GM23338 (cell line): Measurements from ENCODE around the gene ATXN7L2. TPM values are rescaled to one million over a fixed set of nuclear protein-coding genes. Genes with fewer than 3 reads are reported as not detected.
A peak's percentile ranks its signal among the peaks of the same experiment; 100 is the strongest.

Experiments used
- ATAC-seq: fragments of 200-7000 bp; cut with Tn5 transposase; 3 replicates; pipeline ENCODE4 v1.9.1; 2020
- DNase-seq: peaks from one replicate; pipeline ENCODE4 v3.0.0-alpha.2; 2015; ENCODE audit warnings: low spot score
- H2AFZ ChIP-seq: fragments of 200-600 bp; sonication (generic); 2 replicates; pipeline ENCODE4 v1.8.0; 2016; ENCODE audit warnings: antibody characterized with exemption, mild to moderate bottlenecking, moderate library complexity
- H3F3A ChIP-seq: fragments of 200-600 bp; sonication (generic); replicated peaks from 2 replicates; pipeline ENCODE4 v1.8.0; 2017; ENCODE audit warnings: antibody characterized with exemption, mixed run types, low read depth
- H3K27ac ChIP-seq: fragments of 200-600 bp; sonication (generic); 2 replicates; pipeline ENCODE4 v1.6.1; 2016; ENCODE audit warnings: low read depth
- H3K27me3 ChIP-seq: fragments of 200-600 bp; sonication (generic); 2 replicates; pipeline ENCODE4 v1.8.0; 2016; ENCODE audit warnings: mild to moderate bottlenecking, mixed run types, moderate library complexity; ENCODE audit not compliant: insufficient read depth
- H3K36me3 ChIP-seq: fragments of 200-600 bp; sonication (generic); 2 replicates; pipeline ENCODE4 v1.8.0; 2016; ENCODE audit warnings: mild to moderate bottlenecking; ENCODE audit not compliant: insufficient read depth
- H3K4me1 ChIP-seq: fragments of 200-600 bp; sonication (generic); 2 replicates; pipeline ENCODE4 v1.8.0; 2016; ENCODE audit warnings: mild to moderate bottlenecking, moderate library complexity; ENCODE audit not compliant: insufficient read depth
- H3K4me2 ChIP-seq: fragments of 200-600 bp; sonication (generic); 2 replicates; pipeline ENCODE4 v1.7.1; 2017; ENCODE audit warnings: mixed run types
- H3K4me3 ChIP-seq: fragments of 200-600 bp; sonication (generic); 2 replicates; pipeline ENCODE4 v1.6.1; 2016; ENCODE audit warnings: mixed run types
- H3K79me2 ChIP-seq: fragments of 200-600 bp; sonication (generic); replicated peaks from 2 replicates; pipeline ENCODE4 v1.8.0; 2017; ENCODE audit warnings: mild to moderate bottlenecking; ENCODE audit not compliant: insufficient read depth
- H3K9me2 ChIP-seq: fragments of 200-600 bp; sonication (generic); 2 replicates; pipeline ENCODE4 v1.8.0; 2017; ENCODE audit not compliant: insufficient read depth
- H4K20me1 ChIP-seq: fragments of 200-600 bp; sonication (generic); replicated peaks from 2 replicates; pipeline ENCODE4 v1.8.0; 2017; ENCODE audit warnings: mild to moderate bottlenecking; ENCODE audit not compliant: insufficient read depth
- H3K27ac Mint-ChIP-seq: 2 replicates; pipeline ENCODE4 v1.8.0; 2020; ENCODE audit warnings: inconsistent platforms, mild to moderate bottlenecking, moderate library complexity, mixed read lengths
- H3K27me3 Mint-ChIP-seq: 3 replicates; pipeline ENCODE4 v1.8.0; 2022; ENCODE audit warnings: low read depth, mild to moderate bottlenecking, moderate library complexity, mixed read lengths, inconsistent platforms; ENCODE audit not compliant: insufficient read depth, poor library complexity
- H3K36me3 Mint-ChIP-seq: 3 replicates; pipeline ENCODE4 v1.8.0; 2021; ENCODE audit warnings: low read depth, mild to moderate bottlenecking, inconsistent platforms, moderate library complexity, mixed read lengths
- H3K4me1 Mint-ChIP-seq: 3 replicates; pipeline ENCODE4 v1.8.0; 2020; ENCODE audit warnings: mild to moderate bottlenecking, inconsistent platforms, mixed read lengths
- H3K4me3 Mint-ChIP-seq: 3 replicates; pipeline ENCODE4 v1.8.0; 2021; ENCODE audit warnings: moderate library complexity, mild to moderate bottlenecking, inconsistent platforms, mixed read lengths
- H3K9me3 Mint-ChIP-seq: 3 replicates; pipeline ENCODE4 v1.8.0; 2020; ENCODE audit warnings: moderate library complexity, mild to moderate bottlenecking, inconsistent platforms, mixed read lengths
- CREB1 ChIP-seq: fragments of 250-450 bp; sonication (Bioruptor Pico); IDR thresholded peaks from 2 replicates; pipeline ENCODE4 v1.5.0; 2020; ENCODE audit warnings: low read depth, mild to moderate bottlenecking, moderate library complexity
- EZH2 ChIP-seq: fragments of 200-600 bp; sonication (generic); IDR thresholded peaks from one replicate; pipeline ENCODE4 v1.8.0; 2017; ENCODE audit warnings: antibody characterized with exemption, mild to moderate bottlenecking, low read depth; ENCODE audit not compliant: unreplicated experiment
- polyA plus RNA-seq: library from polyadenylated mRNA; unstranded; fragments of >200 nt; fragmentation: Nextera tagmentation; extraction: Ambion mirVana; gene quantifications from 2 replicates; pipeline ENCODE4 v1.2.1, GENCODE V29; 2016
- total RNA-seq: library from RNA; depleted of rRNA; stranded (reverse); fragments of >200 nt; shearing (Covaris generic); gene quantifications from 2 replicates; pipeline ENCODE4 v1.2.3, GENCODE V29; 2014
- TF ChIP-seq, protein P1 (sequence below): fragments of 250-450 bp; sonication (Bioruptor Pico); IDR thresholded peaks from 2 replicates; pipeline ENCODE4 v1.5.0; 2020; ENCODE audit warnings: mild to moderate bottlenecking, moderate library complexity
- TF ChIP-seq, protein P2 (sequence below), 2 experiments: fragments of 200-600 bp in 1 of 2; sonication (generic) in 1 of 2; conservative IDR thresholded peaks; 2 replicates each; pipeline versions ENCODE4 v1.5.1 to v1.6.1; 2016 to 2017; ENCODE audit warnings: antibody characterized with exemption in 2 of 2, low read depth in 2 of 2, mild to moderate bottlenecking in 2 of 2, moderate library complexity in 1 of 2

The ATXN7L2 gene
- total and polyA plus RNA-seq, 2 experiments from 2014 or later: 8.0 to 9.9 TPM

- no peak for TF ChIP-seq CREB1 (CRISPR knock-in tag)
- TF ChIP-seq, protein P1, sequence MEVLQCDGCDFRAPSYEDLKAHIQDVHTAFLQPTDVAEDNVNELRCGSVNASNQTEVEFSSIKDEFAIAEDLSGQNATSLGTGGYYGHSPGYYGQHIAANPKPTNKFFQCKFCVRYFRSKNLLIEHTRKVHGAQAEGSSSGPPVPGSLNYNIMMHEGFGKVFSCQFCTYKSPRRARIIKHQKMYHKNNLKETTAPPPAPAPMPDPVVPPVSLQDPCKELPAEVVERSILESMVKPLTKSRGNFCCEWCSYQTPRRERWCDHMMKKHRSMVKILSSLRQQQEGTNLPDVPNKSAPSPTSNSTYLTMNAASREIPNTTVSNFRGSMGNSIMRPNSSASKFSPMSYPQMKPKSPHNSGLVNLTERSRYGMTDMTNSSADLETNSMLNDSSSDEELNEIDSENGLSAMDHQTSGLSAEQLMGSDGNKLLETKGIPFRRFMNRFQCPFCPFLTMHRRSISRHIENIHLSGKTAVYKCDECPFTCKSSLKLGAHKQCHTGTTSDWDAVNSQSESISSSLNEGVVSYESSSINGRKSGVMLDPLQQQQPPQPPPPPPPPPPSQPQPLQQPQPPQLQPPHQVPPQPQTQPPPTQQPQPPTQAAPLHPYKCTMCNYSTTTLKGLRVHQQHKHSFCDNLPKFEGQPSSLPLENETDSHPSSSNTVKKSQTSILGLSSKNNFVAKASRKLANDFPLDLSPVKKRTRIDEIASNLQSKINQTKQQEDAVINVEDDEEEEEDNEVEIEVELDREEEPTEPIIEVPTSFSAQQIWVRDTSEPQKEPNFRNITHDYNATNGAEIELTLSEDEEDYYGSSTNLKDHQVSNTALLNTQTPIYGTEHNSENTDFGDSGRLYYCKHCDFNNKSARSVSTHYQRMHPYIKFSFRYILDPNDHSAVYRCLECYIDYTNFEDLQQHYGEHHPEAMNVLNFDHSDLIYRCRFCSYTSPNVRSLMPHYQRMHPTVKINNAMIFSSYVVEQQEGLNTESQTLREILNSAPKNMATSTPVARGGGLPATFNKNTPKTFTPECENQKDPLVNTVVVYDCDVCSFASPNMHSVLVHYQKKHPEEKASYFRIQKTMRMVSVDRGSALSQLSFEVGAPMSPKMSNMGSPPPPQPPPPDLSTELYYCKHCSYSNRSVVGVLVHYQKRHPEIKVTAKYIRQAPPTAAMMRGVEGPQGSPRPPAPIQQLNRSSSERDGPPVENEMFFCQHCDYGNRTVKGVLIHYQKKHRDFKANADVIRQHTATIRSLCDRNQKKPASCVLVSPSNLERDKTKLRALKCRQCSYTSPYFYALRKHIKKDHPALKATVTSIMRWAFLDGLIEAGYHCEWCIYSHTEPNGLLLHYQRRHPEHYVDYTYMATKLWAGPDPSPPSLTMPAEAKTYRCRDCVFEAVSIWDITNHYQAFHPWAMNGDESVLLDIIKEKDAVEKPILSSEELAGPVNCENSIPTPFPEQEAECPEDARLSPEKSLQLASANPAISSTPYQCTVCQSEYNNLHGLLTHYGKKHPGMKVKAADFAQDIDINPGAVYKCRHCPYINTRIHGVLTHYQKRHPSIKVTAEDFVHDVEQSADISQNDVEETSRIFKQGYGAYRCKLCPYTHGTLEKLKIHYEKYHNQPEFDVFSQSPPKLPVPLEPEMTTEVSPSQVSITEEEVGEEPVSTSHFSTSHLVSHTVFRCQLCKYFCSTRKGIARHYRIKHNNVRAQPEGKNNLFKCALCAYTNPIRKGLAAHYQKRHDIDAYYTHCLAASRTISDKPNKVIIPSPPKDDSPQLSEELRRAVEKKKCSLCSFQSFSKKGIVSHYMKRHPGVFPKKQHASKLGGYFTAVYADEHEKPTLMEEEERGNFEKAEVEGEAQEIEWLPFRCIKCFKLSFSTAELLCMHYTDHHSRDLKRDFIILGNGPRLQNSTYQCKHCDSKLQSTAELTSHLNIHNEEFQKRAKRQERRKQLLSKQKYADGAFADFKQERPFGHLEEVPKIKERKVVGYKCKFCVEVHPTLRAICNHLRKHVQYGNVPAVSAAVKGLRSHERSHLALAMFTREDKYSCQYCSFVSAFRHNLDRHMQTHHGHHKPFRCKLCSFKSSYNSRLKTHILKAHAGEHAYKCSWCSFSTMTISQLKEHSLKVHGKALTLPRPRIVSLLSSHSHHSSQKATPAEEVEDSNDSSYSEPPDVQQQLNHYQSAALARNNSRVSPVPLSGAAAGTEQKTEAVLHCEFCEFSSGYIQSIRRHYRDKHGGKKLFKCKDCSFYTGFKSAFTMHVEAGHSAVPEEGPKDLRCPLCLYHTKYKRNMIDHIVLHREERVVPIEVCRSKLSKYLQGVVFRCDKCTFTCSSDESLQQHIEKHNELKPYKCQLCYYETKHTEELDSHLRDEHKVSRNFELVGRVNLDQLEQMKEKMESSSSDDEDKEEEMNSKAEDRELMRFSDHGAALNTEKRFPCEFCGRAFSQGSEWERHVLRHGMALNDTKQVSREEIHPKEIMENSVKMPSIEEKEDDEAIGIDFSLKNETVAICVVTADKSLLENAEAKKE (CRISPR knock-in tag): no peak
Measured at GRCh38 chr1:109499081-109499480, 15.4 kb downstream of the ATXN7L2 start (continued).

DNA sequence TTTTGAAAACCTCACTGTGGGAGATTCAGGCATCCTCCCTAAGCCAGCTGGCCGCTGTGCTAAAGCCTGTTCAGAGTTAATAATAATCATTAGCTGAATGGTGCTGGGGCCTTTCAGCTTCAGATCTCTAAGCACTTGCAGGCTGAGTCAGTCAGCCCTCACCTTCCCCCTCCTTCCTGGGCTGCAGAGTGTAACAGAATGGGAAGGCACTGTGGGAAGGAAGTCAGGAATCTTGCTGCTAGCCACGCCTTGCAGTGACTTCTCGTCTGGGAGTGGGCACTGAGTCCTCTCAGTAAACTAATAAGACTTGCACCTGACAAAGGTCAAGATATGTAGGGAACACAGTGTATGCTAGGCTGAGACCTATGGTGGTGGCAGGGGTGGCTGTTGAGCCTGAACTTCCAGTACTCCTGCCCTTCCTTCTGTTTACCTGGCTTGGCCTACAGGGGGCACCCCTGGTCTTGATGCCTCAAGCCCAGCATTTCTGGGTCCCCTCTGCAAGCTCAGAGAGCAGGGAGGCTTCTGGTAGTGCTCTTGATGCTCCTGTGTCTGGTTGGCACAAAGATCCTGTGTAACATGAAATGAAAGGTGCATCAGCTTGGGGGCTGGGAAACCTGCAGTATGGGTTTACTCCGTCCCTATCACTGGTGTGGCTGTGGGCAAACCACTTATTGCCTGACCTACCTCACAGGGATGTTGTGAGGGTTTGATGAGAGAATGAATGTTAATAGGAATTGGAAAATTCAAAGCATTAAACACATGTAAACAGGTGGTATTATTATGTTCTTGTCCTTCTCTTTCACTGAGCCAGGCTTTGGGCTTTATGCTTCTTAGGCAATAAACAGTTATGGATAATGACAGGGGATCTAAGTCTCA is 16.2 kb downstream of the ATXN7L2 start:
- ATAC-seq (peak; percentile 74), DNase-seq (peak; percentile 90)
- Mint-ChIP-seq H3K27ac (no peak overlapping the region), H3K9me3 (no peaks in the 10 kb centered on the region), H3K36me3 (peaks cover 11% of the 10 kb centered on the region), H3K4me1 (peaks cover 28% of the 10 kb centered on the region), H3K27me3 (peaks cover 14% of the 10 kb centered on the region), H3K4me3 (no peak overlapping the region)
- Histone ChIP-seq H3K9me2 (no peaks in the 10 kb centered on the region), H3K4me1 (peaks cover 16% of the 10 kb centered on the region), H3K4me3 (no peak overlapping the region), H3K36me3 (no peaks in the 10 kb centered on the region), H3K27ac (no peak overlapping the region), H2AFZ (no peak overlapping the region), H3K79me2 (no peaks in the 10 kb centered on the region), H3K4me2 (no peak overlapping the region), H3F3A (no peaks in the 10 kb centered on the region), H3K27me3 (no peaks in the 10 kb centered on the region), H4K20me1 (no peaks in the 10 kb centered on the region)
- TF ChIP-seq EZH2: no peak
- TF ChIP-seq, protein P2, sequence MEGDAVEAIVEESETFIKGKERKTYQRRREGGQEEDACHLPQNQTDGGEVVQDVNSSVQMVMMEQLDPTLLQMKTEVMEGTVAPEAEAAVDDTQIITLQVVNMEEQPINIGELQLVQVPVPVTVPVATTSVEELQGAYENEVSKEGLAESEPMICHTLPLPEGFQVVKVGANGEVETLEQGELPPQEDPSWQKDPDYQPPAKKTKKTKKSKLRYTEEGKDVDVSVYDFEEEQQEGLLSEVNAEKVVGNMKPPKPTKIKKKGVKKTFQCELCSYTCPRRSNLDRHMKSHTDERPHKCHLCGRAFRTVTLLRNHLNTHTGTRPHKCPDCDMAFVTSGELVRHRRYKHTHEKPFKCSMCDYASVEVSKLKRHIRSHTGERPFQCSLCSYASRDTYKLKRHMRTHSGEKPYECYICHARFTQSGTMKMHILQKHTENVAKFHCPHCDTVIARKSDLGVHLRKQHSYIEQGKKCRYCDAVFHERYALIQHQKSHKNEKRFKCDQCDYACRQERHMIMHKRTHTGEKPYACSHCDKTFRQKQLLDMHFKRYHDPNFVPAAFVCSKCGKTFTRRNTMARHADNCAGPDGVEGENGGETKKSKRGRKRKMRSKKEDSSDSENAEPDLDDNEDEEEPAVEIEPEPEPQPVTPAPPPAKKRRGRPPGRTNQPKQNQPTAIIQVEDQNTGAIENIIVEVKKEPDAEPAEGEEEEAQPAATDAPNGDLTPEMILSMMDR (conservative IDR thresholded peaks at IDR 0.05; ENCODE audit: low read depth in 2 of 2): peak; percentile 73 to 83
